HCT116 (cell line): ENCODE data around the gene UBE2L5. TPM values are rescaled to one million over a fixed set of nuclear protein-coding genes. Genes with fewer than 3 reads are reported as not detected.

ENCODE experiments used
- ATAC-seq: fragments of 200-7000 bp; cut with Tn5 transposase; 2 replicates; pipeline ENCODE4 v1.9.1; 2020; ENCODE audit warnings: mild to moderate bottlenecking, moderate library complexity
- BruUV-seq: library from RNA; stranded (reverse); fragments of 400-500 nt; replicated peaks from 2 replicates; lab custom pipeline; 2021; lab: Mats Ljungman, UMichigan
- CTCF ChIA-PET: fragments of 300-600 bp; sonication (Branson Sonifier 250); formaldehyde crosslinking; loops from one replicate; lab custom pipeline; 2021; ENCODE audit warnings: antibody characterized with exemption; lab: Charles Lee
- POLR2A ChIA-PET: fragments of 300-600, 350-600 bp; sonication (Branson Sonifier 250); formaldehyde crosslinking; loops from one replicate; lab custom pipeline; 2021; ENCODE audit warnings: antibody characterized with exemption; lab: Charles Lee
- RAD21 ChIA-PET, 2 experiments: fragments of 300-600 bp; sonication (Branson Sonifier 250); formaldehyde crosslinking; loops; one replicate each; lab custom pipeline; 2023; ENCODE audit warnings: low total read pairs in 2 of 2; ENCODE audit not compliant: uncharacterized antibody in 2 of 2, unreplicated experiment in 2 of 2, low non-redundant PET in 1 of 2; lab: Charles Lee
- DNase-seq: peaks from one replicate; pipeline ENCODE4 v3.0.0-alpha.2; 2010; ENCODE audit warnings: low read depth, low spot score
- H2AFZ ChIP-seq: fragments of 200-600 bp; shearing (Covaris generic), sonication (generic); 2 replicates; pipeline ENCODE4 v1.6.1; 2017; ENCODE audit warnings: low read depth, mixed run types, mixed read lengths, antibody characterized with exemption, low read length; ENCODE audit not compliant: poor library complexity, severe bottlenecking
- H3K27ac ChIP-seq: 2 replicates; pipeline ENCODE4 v1.5.1; 2012; ENCODE audit warnings: low read depth, low read length
- H3K27me3 ChIP-seq: fragments of 200-600 bp; sonication (generic); 2 replicates; pipeline ENCODE4 v1.6.1; 2016; ENCODE audit warnings: mixed run types, low read length, mixed read lengths; ENCODE audit not compliant: insufficient read depth
- H3K36me3 ChIP-seq, 2 experiments: fragments of 200-500 bp in 1 of 2; fragments of 200-600 bp in 1 of 2; sonication (Bioruptor generic) in 1 of 2; sonication (generic) in 1 of 2; 2 replicates each; pipeline versions ENCODE4 v1.5.1 to v1.6.1; 2014 to 2016; ENCODE audit warnings: low read length in 2 of 2, inconsistent platforms in 1 of 2, mixed read lengths in 1 of 2, mixed run types in 1 of 2; ENCODE audit not compliant: insufficient read depth in 2 of 2, control insufficient read depth in 1 of 2
- H3K4me1 ChIP-seq, 2 experiments: fragments of 200-600 bp in 1 of 2; sonication (generic) in 1 of 2; 2 replicates each; pipeline versions ENCODE4 v1.5.1 to v1.6.1; 2012 to 2017; ENCODE audit warnings: low read length in 2 of 2, inconsistent platforms in 1 of 2, mild to moderate bottlenecking in 1 of 2, mixed read lengths in 1 of 2, mixed run types in 1 of 2, moderate library complexity in 1 of 2; ENCODE audit not compliant: insufficient read depth in 2 of 2, control insufficient read depth in 1 of 2
- H3K4me2 ChIP-seq: fragments of 200-600 bp; sonication (generic); 2 replicates; pipeline ENCODE4 v1.6.1; 2017; ENCODE audit warnings: mixed run types, low read length, mixed read lengths
- H3K4me3 ChIP-seq, 2 experiments: fragments of 200-600 bp in 1 of 2; sonication (generic) in 1 of 2; replicated peaks in 1 of 2; 2 replicates each; pipeline ENCODE4 v1.5.1; 2011 to 2016; ENCODE audit warnings: low read length in 2 of 2, control low read depth in 1 of 2, low read depth in 1 of 2, mild to moderate bottlenecking in 1 of 2, mixed read lengths in 1 of 2, mixed run types in 1 of 2
- H3K79me2 ChIP-seq: fragments of 200-600 bp; sonication (generic); 2 replicates; pipeline ENCODE4 v1.6.1; 2017; ENCODE audit warnings: mild to moderate bottlenecking, mixed run types, low read length, moderate library complexity, mixed read lengths; ENCODE audit not compliant: insufficient read depth
- H3K9ac ChIP-seq: fragments of 200-600 bp; sonication (generic); 2 replicates; pipeline ENCODE4 v1.6.1; 2016; ENCODE audit warnings: low read length, mixed read lengths
- H3K9me2 ChIP-seq: fragments of 200-600 bp; sonication (generic), shearing (Covaris generic); 2 replicates; pipeline ENCODE4 v1.6.1; 2017; ENCODE audit warnings: mixed run types, mild to moderate bottlenecking, moderate library complexity; ENCODE audit not compliant: insufficient read depth
- H3K9me3 ChIP-seq, 2 experiments: fragments of 200-500 bp in 1 of 2; fragments of 200-600 bp in 1 of 2; sonication (Bioruptor generic) in 1 of 2; sonication (generic) in 1 of 2; 2 replicates each; pipeline ENCODE4 v1.6.1; 2014 to 2017; ENCODE audit warnings: low read length in 2 of 2, mixed read lengths in 2 of 2, inconsistent platforms in 1 of 2, low read depth in 1 of 2, mild to moderate bottlenecking in 1 of 2, mixed run types in 1 of 2, moderate library complexity in 1 of 2; ENCODE audit not compliant: control insufficient read depth in 1 of 2, insufficient read depth in 1 of 2
- H4K20me1 ChIP-seq: fragments of 200-600 bp; sonication (generic), shearing (Covaris generic); 2 replicates; pipeline ENCODE4 v1.6.1; 2017; ENCODE audit warnings: mixed run types, mild to moderate bottlenecking, moderate library complexity; ENCODE audit not compliant: insufficient read depth
- CEBPB ChIP-seq: IDR thresholded peaks from 2 replicates; pipeline ENCODE4 v1.6.1; 2012; ENCODE audit warnings: low read depth
- EGR1 ChIP-seq: IDR thresholded peaks from 2 replicates; pipeline ENCODE4 v1.6.1; 2012; ENCODE audit warnings: low read depth
- EZH2phosphoT487 ChIP-seq: fragments of 200-600 bp; IDR thresholded peaks from 2 replicates; pipeline ENCODE4 v1.6.1; 2018; ENCODE audit warnings: antibody characterized with exemption, borderline replicate concordance
- FOSL1 ChIP-seq: IDR thresholded peaks from 2 replicates; pipeline ENCODE4 v1.6.1; 2012; ENCODE audit warnings: low read depth
- JUND ChIP-seq: IDR thresholded peaks from 2 replicates; pipeline ENCODE4 v1.6.1; 2012
- SIN3A ChIP-seq: IDR thresholded peaks from 2 replicates; pipeline ENCODE4 v1.6.1; 2012; ENCODE audit warnings: low read depth
- SP1 ChIP-seq: IDR thresholded peaks from 2 replicates; pipeline ENCODE4 v1.6.1; 2012; ENCODE audit warnings: low read depth
- TCF7L2 ChIP-seq: IDR thresholded peaks from 2 replicates; pipeline ENCODE4 v1.7.0; 2011; ENCODE audit warnings: borderline replicate concordance, inconsistent platforms; ENCODE audit not compliant: insufficient read depth, insufficient read length; ENCODE audit errors: extremely low read depth
- intact Hi-C: fragments of 100-400 bp; cut with micrococcal nuclease; formaldehyde crosslinking; loops from 2 replicates; pipeline ENCODE4 v1.10.0; 2022
- total RNA-seq: library from RNA; stranded (reverse); gene quantifications from one replicate; pipeline ENCODE4 v1.2.1, GENCODE V29; 2021; ENCODE audit not compliant: unreplicated experiment
- TF ChIP-seq, protein P1 (sequence below): IDR thresholded peaks from 2 replicates; pipeline ENCODE4 v1.6.1; 2012; ENCODE audit warnings: low read depth
- TF ChIP-seq, protein P2 (sequence below): IDR thresholded peaks from 2 replicates; pipeline ENCODE4 v1.6.1; 2012

Gene UBE2L5
- total RNA-seq, 1 experiment from 2014 or later = 0.15 TPM

DNA sequence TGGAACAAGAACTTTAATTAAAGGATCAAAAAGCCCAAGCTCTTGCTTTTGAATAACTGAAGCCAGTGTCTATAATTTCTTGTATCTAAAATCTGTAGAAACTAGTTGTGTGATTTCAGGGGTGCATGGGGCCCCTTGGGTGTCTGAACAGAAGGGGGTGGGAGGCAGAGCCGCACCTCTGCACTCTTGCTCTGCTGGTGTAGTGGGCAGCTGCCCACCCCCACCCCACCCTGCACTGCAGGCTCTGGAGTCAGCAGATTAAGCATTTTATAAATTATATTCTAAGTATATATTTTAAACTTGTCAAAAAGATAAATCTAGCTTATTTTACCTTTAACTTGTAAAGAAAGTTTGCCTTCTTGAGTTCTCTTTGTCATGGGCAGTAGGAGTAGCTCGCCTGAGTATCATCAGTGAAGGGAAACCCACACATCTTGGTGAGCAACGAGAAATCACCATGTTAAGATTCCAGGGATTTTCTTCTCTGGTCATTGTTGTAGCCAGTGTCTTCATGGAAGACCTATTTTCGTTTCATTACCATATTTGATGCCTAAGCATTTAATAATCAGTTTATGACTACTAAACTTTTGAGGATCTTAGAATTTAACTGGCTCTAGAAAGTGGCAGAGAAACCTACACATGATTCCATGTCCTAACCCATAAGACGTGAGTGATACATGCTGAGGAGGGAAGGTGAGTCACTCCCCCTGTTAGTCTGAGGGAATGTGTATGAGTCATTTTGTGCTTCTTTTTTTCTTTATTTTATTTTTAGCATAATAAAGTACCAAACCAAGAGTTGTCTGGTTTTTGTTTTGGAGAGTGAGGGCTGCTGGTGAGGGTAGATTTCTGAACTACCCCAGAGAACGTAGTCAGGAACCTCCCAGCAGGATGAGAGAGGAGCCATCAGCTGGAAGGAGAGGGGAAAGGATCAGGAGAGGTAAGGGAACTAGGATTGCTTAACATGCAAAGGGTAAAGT, 7.7 kb downstream of the UBE2L5 start:
- CTCF ChIA-PET = interaction anchor here (1.1 kb wide), 1 partner anchor 297 kb away, joined by 3 read pairs; no protein-coding TSS in a partner anchor
- Histone ChIP-seq H4K20me1 (no peaks in the 10 kb centered on the region), H3K9me3 (no peaks in the 10 kb centered on the region), H3K4me2 (peak overlapping the region; percentile 80), H2AFZ (peak overlapping the region; percentile 20), H3K4me3 (peak overlapping the region in 1 of 2 experiments; percentile 49; a peak in 2 of 4 replicates), H3K79me2 (no peaks in the 10 kb centered on the region), H3K27me3 (no peaks in the 10 kb centered on the region), H3K4me1 (peaks cover 32 to 54% of the 10 kb centered on the region in 2 experiments), H3K27ac (peak overlapping the region; percentile 88), H3K36me3 (no peaks in the 10 kb centered on the region), H3K9me2 (no peaks in the 10 kb centered on the region), H3K9ac (peak overlapping the region; percentile 56)
- TF ChIP-seq TCF7L2 (no peak), SIN3A (no peak), CEBPB (0 out of 2 replicates have a peak, but pooled peaks have one; percentile 7), FOSL1 (peak; percentile 92), EGR1 (no peak), EZH2phosphoT487 (no peak), JUND (peak; percentile 89), SP1 (peak; percentile 57; the same call in 1 of the 2 replicates)
- TF ChIP-seq, protein P1, sequence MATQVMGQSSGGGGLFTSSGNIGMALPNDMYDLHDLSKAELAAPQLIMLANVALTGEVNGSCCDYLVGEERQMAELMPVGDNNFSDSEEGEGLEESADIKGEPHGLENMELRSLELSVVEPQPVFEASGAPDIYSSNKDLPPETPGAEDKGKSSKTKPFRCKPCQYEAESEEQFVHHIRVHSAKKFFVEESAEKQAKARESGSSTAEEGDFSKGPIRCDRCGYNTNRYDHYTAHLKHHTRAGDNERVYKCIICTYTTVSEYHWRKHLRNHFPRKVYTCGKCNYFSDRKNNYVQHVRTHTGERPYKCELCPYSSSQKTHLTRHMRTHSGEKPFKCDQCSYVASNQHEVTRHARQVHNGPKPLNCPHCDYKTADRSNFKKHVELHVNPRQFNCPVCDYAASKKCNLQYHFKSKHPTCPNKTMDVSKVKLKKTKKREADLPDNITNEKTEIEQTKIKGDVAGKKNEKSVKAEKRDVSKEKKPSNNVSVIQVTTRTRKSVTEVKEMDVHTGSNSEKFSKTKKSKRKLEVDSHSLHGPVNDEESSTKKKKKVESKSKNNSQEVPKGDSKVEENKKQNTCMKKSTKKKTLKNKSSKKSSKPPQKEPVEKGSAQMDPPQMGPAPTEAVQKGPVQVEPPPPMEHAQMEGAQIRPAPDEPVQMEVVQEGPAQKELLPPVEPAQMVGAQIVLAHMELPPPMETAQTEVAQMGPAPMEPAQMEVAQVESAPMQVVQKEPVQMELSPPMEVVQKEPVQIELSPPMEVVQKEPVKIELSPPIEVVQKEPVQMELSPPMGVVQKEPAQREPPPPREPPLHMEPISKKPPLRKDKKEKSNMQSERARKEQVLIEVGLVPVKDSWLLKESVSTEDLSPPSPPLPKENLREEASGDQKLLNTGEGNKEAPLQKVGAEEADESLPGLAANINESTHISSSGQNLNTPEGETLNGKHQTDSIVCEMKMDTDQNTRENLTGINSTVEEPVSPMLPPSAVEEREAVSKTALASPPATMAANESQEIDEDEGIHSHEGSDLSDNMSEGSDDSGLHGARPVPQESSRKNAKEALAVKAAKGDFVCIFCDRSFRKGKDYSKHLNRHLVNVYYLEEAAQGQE = no peak
- TF ChIP-seq, protein P2, sequence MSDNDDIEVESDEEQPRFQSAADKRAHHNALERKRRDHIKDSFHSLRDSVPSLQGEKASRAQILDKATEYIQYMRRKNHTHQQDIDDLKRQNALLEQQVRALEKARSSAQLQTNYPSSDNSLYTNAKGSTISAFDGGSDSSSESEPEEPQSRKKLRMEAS = no peak
- no TSS peak for BruUV-seq
- peak; percentile 73 for ATAC-seq
- peak; percentile 60 for DNase-seq
- POLR2A ChIA-PET = interaction anchor here (0.6 to 2.0 kb wide), 5 partner anchors 8 to 194 kb away, joined by 3 to 5 read pairs (median 3); partner anchors contain the start of genes HMGB1 and UBE2L5
- intact Hi-C loops = no loop called here
- RAD21 ChIA-PET = interaction anchor here in 1 of 2 experiments (0.5 kb wide), 1 partner anchor 299 kb away, joined by 3 read pairs; no protein-coding TSS in a partner anchor
